OCI-LY7 (cell line): ENCODE data around the gene PHRF1. TPM values are rescaled to one million over a fixed set of nuclear protein-coding genes. Genes with fewer than 3 reads are reported as not detected.

ENCODE experiments used
- BruUV-seq: library from RNA; stranded (reverse); fragments of 400-500 nt; replicated peaks from 2 replicates; lab custom pipeline; 2021; lab: Mats Ljungman, UMichigan
- CTCF ChIA-PET: fragments of 300-600 bp; sonication (Branson Sonifier 250); formaldehyde crosslinking; loops from one replicate; lab custom pipeline; 2022; ENCODE audit warnings: antibody characterized with exemption; ENCODE audit not compliant: unreplicated experiment; lab: Charles Lee
- POLR2A ChIA-PET: fragments of 300-600 bp; sonication (Branson Sonifier 250); formaldehyde crosslinking; loops from one replicate; lab custom pipeline; 2022; ENCODE audit warnings: antibody characterized with exemption; lab: Charles Lee
- DNase-seq: peaks from one replicate; pipeline ENCODE4 v3.0.0-alpha.2; 2015; ENCODE audit warnings: low spot score
- H2AFZ ChIP-seq: fragments of 200-600 bp; sonication (generic), shearing (Covaris generic); 2 replicates; pipeline ENCODE4 v1.6.1; 2014; ENCODE audit warnings: mild to moderate bottlenecking, antibody characterized with exemption, low read length, moderate library complexity
- H3K27ac ChIP-seq: fragments of 200-600 bp; sonication (generic); 2 replicates; pipeline ENCODE4 v1.5.1; 2014; ENCODE audit warnings: mixed run types, low read depth, mild to moderate bottlenecking, moderate library complexity, low read length, inconsistent platforms; ENCODE audit not compliant: poor library complexity, severe bottlenecking
- H3K36me3 ChIP-seq: fragments of 200-600 bp; sonication (generic); 2 replicates; pipeline ENCODE4 v1.6.1; 2014; ENCODE audit warnings: mild to moderate bottlenecking, antibody characterized with exemption, low read length, moderate library complexity, mixed read lengths; ENCODE audit not compliant: insufficient read depth
- H3K4me1 ChIP-seq: fragments of 200-600 bp; sonication (generic); 2 replicates; pipeline ENCODE4 v1.5.1; 2014; ENCODE audit warnings: mild to moderate bottlenecking, low read length; ENCODE audit not compliant: insufficient read depth, poor library complexity, severe bottlenecking
- H3K4me2 ChIP-seq: fragments of 200-600 bp; sonication (generic); 2 replicates; pipeline ENCODE4 v1.6.1; 2014; ENCODE audit warnings: mild to moderate bottlenecking, low read length
- H3K4me3 ChIP-seq: fragments of 200-600 bp; sonication (generic); 2 replicates; pipeline ENCODE4 v1.5.1; 2014; ENCODE audit warnings: mild to moderate bottlenecking, low read depth, low read length; ENCODE audit not compliant: poor library complexity, severe bottlenecking
- H3K79me2 ChIP-seq: fragments of 200-600 bp; sonication (generic); 2 replicates; pipeline ENCODE4 v1.6.1; 2016; ENCODE audit warnings: low read depth, mild to moderate bottlenecking, low read length, moderate library complexity, mixed read lengths; ENCODE audit not compliant: insufficient read depth
- H3K9me2 ChIP-seq: fragments of 200-600 bp; sonication (generic); 2 replicates; pipeline ENCODE4 v1.6.1; 2016; ENCODE audit warnings: mild to moderate bottlenecking, low read length, mixed read lengths; ENCODE audit not compliant: insufficient read depth
- H3K9me3 ChIP-seq: fragments of 200-600 bp; sonication (generic); 2 replicates; pipeline ENCODE4 v1.6.1; 2014; ENCODE audit warnings: mild to moderate bottlenecking, mixed run types, low read length, mixed read lengths
- H4K20me1 ChIP-seq: fragments of 200-600 bp; sonication (generic); 2 replicates; pipeline ENCODE4 v1.6.1; 2014; ENCODE audit warnings: mild to moderate bottlenecking, antibody characterized with exemption, low read length, moderate library complexity, mixed read lengths; ENCODE audit not compliant: insufficient read depth
- CTCF ChIP-seq: fragments of 200-600 bp; sonication (generic); conservative IDR thresholded peaks from 2 replicates; pipeline ENCODE4 v1.5.1; 2014; ENCODE audit warnings: mild to moderate bottlenecking, antibody characterized with exemption, low read length, moderate library complexity, mixed read lengths
- EZH2phosphoT487 ChIP-seq: fragments of 200-600 bp; sonication (generic); IDR thresholded peaks from 2 replicates; pipeline ENCODE4 v1.6.1; 2018; ENCODE audit warnings: low read depth, borderline replicate concordance, mild to moderate bottlenecking, mixed run types, antibody characterized with exemption, low read length, moderate library complexity, mixed read lengths
- intact Hi-C: fragments of 100-400 bp; cut with micrococcal nuclease; formaldehyde crosslinking; loops from one replicate; pipeline ENCODE4 v1.10.0; 2022; ENCODE audit not compliant: unreplicated experiment
- total RNA-seq, 2 experiments: library from RNA; depleted of rRNA in 1 of 2; stranded (reverse); fragments of >200 nt in 1 of 2; shearing (Covaris generic) in 1 of 2; gene quantifications; 2 replicates each; pipeline ENCODE4 v1.2.3, GENCODE V29; 2014 to 2022

The PHRF1 gene
- total RNA-seq, 2 experiments from 2014 or later = 25.6 to 45.4 TPM

DNA sequence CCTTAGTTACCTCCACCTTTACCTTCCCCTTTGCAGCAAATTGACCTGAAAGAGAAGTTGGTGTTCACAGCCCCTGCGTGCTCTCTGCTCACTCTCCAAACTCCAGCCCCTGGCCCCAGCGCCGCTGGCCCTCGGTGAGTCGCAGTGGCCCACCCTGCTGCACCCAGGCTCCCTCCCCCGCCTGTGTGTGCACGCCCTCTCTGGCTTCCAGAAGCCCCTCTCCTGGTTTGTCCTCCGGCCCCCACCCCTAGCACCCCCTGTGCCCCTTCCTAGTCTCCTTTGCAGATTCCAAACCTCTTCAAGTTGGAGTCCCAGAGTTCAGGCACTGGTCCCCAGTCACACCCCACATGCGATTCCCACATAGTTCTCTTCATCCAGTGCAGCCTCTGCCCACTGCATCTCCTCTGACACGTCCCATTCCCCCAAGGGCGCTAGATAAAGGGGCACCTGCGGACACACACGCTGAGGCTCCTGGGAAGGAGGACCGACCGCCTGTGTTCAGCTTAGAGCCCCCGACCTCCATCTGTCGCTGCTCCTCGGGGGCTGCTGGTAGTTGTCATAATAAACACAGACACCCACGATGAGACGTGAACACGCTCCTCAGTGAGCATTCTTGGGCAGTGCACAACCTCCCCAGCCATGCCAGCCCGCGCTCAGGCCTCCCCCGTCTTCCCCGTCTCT is 1.5 kb upstream of the PHRF1 start:
- no TSS peak for BruUV-seq

GRCh38 chr11:575313-575995 is 816 bp upstream of the PHRF1 start:
- Histone ChIP-seq H3K9me2 (no peaks in the 10 kb centered on the region), H3K9me3 (no peaks in the 10 kb centered on the region), H3K4me3 (peak overlapping the region; percentile 67), H3K4me2 (peak overlapping the region; percentile 74), H2AFZ (peak overlapping the region; percentile 27), H3K36me3 (peaks cover 18% of the 10 kb centered on the region; the same call in 1 of the 2 replicates), H4K20me1 (peaks cover 29% of the 10 kb centered on the region), H3K79me2 (peaks cover 37% of the 10 kb centered on the region), H3K4me1 (peaks cover 38% of the 10 kb centered on the region), H3K27ac (no peak overlapping the region)
- CTCF ChIA-PET = no interaction called here
- POLR2A ChIA-PET = interaction anchor here (0.6 to 1.4 kb wide), 6 partner anchors 14 to 222 kb away, joined by 3 to 5 read pairs (median 3); no protein-coding TSS in a partner anchor
- intact Hi-C loops = loop anchor here (5.0 kb wide), 2 partner anchors 42 to 232 kb away; partner anchors contain the start of genes IRF7, PIDD1 and RPLP2
- TF ChIP-seq EZH2phosphoT487 (no peak), CTCF (no peak)
- BruUV-seq = no TSS peak
- DNase-seq = peak; percentile 78

More for the DNA sequence above, 1.5 kb upstream of the PHRF1 start:
- POLR2A ChIA-PET = interaction anchor here (1.4 kb wide), 1 partner anchor 13 kb away, joined by 3 read pairs; no protein-coding TSS in a partner anchor
- Histone ChIP-seq H3K4me1 (peaks cover 38% of the 10 kb centered on the region), H3K79me2 (peaks cover 30% of the 10 kb centered on the region), H4K20me1 (peaks cover 26% of the 10 kb centered on the region), H3K36me3 (peaks cover 14% of the 10 kb centered on the region; the same call in 1 of the 2 replicates), H3K9me3 (no peaks in the 10 kb centered on the region), H3K9me2 (no peaks in the 10 kb centered on the region), H3K4me2 (peak overlapping the region; percentile 74), H3K4me3 (peak overlapping the region; percentile 67), H3K27ac (no peak overlapping the region), H2AFZ (peak overlapping the region; percentile 27)
- TF ChIP-seq CTCF = no peak
- TF ChIP-seq EZH2phosphoT487 = no peak
- CTCF ChIA-PET = no interaction called here
- intact Hi-C loops = loop anchor here (5.0 kb wide), 2 partner anchors 43 to 233 kb away; partner anchors contain the start of genes IRF7, PIDD1 and RPLP2
- DNase-seq = no peak
